ENCODE measurements around the gene LCE5A. TPM values are rescaled to one million over a fixed set of nuclear protein-coding genes. Genes with fewer than 3 reads are reported as not detected.
"Not testable (repeated sequence)": the region's sequence is repeated elsewhere in the genome, so short reads cannot be mapped to it uniquely, and the experiment has no call there.

LCE5A gene
- total and polyA plus RNA-seq, 2 experiments from 2014 or later: not detected

DNA sequence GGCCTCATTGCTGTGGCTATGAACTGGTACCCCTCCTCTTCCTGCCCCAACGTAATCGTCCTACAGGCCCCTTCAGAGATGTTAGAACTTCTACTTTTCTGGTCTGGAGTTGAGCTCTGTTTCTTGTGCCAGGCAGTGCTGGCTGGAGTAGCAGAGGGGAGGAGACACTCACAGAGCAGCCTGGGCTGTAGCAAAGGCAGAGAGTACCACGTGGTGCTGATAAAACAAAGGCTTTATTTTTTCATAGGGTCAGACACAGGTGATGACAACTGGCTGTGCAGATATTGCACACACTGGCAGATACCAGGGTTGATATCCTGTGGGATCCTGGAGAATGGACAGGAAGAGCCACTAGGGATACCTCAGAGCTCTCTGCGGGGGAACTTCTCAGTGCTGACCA, 26.9 kb downstream of the LCE5A start:
- Histone ChIP-seq H3K27ac (no peak overlapping the region), H3K9me3 (ENCODE audit: low read depth) (no peaks in the 10 kb centered on the region), H3K4me2 (no peak overlapping the region), H3K36me3 (replicated peaks; ENCODE audit: insufficient read depth, low read depth) (no peaks in the 10 kb centered on the region), H3K4me1 (ENCODE audit: insufficient read depth) (no peaks in the 10 kb centered on the region), H4K20me1 (ENCODE audit: insufficient read depth, poor library complexity, severe bottlenecking) (no peaks in the 10 kb centered on the region), H3K27me3 (no peaks in the 10 kb centered on the region), H2AFZ (no peak overlapping the region), H3K9me2 (replicated peaks; ENCODE audit: insufficient read depth) (no peaks in the 10 kb centered on the region), H3K4me3 (no peak overlapping the region), H3K79me2 (no peaks in the 10 kb centered on the region)
- WGBS (ENCODE audit: low lambda C conversion rate, missing lambda C conversion rate): 37% methylated on average over 4 of the region's 4 CpGs
- TF ChIP-seq EZH2 (IDR thresholded peaks at IDR 0.05; ENCODE audit: borderline replicate concordance) (no peak), EZH2phosphoT487 (IDR thresholded peaks at IDR 0.05; ENCODE audit: low read depth, severe bottlenecking, unreplicated experiment) (no peak)
- TF ChIP-seq, protein P1, sequence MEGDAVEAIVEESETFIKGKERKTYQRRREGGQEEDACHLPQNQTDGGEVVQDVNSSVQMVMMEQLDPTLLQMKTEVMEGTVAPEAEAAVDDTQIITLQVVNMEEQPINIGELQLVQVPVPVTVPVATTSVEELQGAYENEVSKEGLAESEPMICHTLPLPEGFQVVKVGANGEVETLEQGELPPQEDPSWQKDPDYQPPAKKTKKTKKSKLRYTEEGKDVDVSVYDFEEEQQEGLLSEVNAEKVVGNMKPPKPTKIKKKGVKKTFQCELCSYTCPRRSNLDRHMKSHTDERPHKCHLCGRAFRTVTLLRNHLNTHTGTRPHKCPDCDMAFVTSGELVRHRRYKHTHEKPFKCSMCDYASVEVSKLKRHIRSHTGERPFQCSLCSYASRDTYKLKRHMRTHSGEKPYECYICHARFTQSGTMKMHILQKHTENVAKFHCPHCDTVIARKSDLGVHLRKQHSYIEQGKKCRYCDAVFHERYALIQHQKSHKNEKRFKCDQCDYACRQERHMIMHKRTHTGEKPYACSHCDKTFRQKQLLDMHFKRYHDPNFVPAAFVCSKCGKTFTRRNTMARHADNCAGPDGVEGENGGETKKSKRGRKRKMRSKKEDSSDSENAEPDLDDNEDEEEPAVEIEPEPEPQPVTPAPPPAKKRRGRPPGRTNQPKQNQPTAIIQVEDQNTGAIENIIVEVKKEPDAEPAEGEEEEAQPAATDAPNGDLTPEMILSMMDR (IDR thresholded peaks at IDR 0.05; ENCODE audit: poor library complexity): no peak
- no peak for DNase-seq (ENCODE audit: low spot score)

DNA sequence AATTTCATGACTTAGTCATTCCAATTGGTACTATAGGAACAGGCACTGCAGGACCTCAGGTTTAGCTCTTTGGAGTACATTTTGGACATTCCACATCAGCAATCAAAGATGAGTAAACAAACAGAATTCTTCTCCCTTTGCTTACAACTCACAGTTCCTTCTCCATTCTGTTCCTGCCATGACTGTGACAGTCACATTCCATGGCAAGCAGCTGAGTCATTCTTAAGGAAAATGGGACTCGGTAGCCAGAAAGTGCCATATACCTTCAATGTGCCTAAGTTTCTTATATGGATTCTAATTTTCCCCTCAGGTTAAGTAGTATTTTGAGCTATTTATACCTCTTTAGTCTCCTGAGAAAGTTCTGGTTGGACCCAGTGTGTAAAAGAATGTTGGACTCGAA, 29.3 kb downstream of the LCE5A start:
- no peak for DNase-seq (ENCODE audit: low spot score)
- Histone ChIP-seq H2AFZ (no peak overlapping the region), H3K27me3 (no peaks in the 10 kb centered on the region), H3K4me1 (ENCODE audit: insufficient read depth) (no peaks in the 10 kb centered on the region), H3K4me2 (no peak overlapping the region), H3K4me3 (no peak overlapping the region), H3K27ac (no peak overlapping the region), H3K79me2 (no peaks in the 10 kb centered on the region), H3K9me2 (replicated peaks; ENCODE audit: insufficient read depth) (no peaks in the 10 kb centered on the region), H3K9me3 (ENCODE audit: low read depth) (no peaks in the 10 kb centered on the region), H3K36me3 (replicated peaks; ENCODE audit: insufficient read depth, low read depth) (no peaks in the 10 kb centered on the region), H4K20me1 (ENCODE audit: insufficient read depth, poor library complexity, severe bottlenecking) (no peaks in the 10 kb centered on the region)
- WGBS (ENCODE audit: low lambda C conversion rate, missing lambda C conversion rate): 47% methylated on average over 2 of the region's 2 CpGs
- no peak for TF ChIP-seq EZH2phosphoT487 (IDR thresholded peaks at IDR 0.05; ENCODE audit: low read depth, severe bottlenecking, unreplicated experiment)
- TF ChIP-seq, protein P1 (IDR thresholded peaks at IDR 0.05; ENCODE audit: poor library complexity): no peak
- no peak for TF ChIP-seq EZH2 (IDR thresholded peaks at IDR 0.05; ENCODE audit: borderline replicate concordance)

DNA sequence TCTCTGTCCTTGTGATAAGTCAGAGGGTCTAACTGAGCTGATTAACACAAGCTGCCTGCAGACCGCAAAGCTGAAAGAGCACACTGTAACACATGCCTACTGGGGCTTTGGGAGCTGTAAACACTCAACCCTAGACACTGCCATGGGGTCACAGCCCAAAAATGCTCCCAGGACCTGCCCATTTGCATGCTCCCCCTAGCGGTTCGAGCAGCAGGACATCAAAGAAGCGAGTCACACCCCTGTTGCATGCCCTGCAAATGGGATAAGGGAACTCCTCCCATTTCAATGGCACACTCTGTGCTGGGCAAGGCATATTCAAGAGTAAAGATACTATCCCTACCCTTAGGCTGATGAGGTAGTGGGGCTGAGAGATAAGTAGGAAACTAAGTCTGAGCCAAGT, 33.2 kb downstream of the LCE5A start:
- Histone ChIP-seq H3K27me3 (no peaks in the 10 kb centered on the region), H3K4me3 (no peak overlapping the region), H2AFZ (no peak overlapping the region), H4K20me1 (ENCODE audit: insufficient read depth, poor library complexity, severe bottlenecking) (no peaks in the 10 kb centered on the region), H3K4me2 (no peak overlapping the region), H3K9me3 (ENCODE audit: low read depth) (no peaks in the 10 kb centered on the region), H3K9me2 (replicated peaks; ENCODE audit: insufficient read depth) (no peaks in the 10 kb centered on the region), H3K27ac (no peak overlapping the region), H3K36me3 (replicated peaks; ENCODE audit: insufficient read depth, low read depth) (no peaks in the 10 kb centered on the region), H3K4me1 (ENCODE audit: insufficient read depth) (no peaks in the 10 kb centered on the region), H3K79me2 (no peaks in the 10 kb centered on the region)
- no peak for TF ChIP-seq EZH2 (IDR thresholded peaks at IDR 0.05; ENCODE audit: borderline replicate concordance)
- TF ChIP-seq, protein P1 (IDR thresholded peaks at IDR 0.05; ENCODE audit: poor library complexity): no peak
- TF ChIP-seq EZH2phosphoT487 (IDR thresholded peaks at IDR 0.05; ENCODE audit: low read depth, severe bottlenecking, unreplicated experiment): no peak
- DNase-seq (ENCODE audit: low spot score): no peak
- WGBS (ENCODE audit: low lambda C conversion rate, missing lambda C conversion rate): 67% methylated on average over 4 of the region's 4 CpGs

DNA sequence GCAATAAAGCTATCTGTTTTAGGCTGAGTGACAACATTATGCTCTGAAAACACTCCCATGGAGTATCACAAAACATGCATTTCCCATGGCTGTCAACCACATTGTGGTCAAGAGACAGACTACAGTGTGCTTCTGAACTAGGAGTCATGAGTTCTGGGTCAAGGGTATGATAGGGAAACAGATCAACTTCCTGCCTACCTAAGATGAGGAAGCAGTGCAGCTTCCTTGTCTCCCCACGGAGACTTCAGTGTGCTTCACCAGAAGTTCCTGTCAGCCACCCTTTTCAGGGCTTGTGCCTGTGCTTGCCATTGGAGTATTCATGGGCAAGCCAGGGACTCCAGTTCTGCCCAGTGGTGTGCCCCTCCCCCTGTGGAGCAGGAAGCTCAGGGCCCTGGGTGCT, 36.1 kb downstream of the LCE5A start:
- TF ChIP-seq EZH2 (IDR thresholded peaks at IDR 0.05; ENCODE audit: borderline replicate concordance) (no peak), EZH2phosphoT487 (IDR thresholded peaks at IDR 0.05; ENCODE audit: low read depth, severe bottlenecking, unreplicated experiment) (no peak)
- TF ChIP-seq, protein P1 (IDR thresholded peaks at IDR 0.05; ENCODE audit: poor library complexity): no peak
- 33% methylated on average over 1 of the region's 1 CpG for WGBS (ENCODE audit: low lambda C conversion rate, missing lambda C conversion rate)
- Histone ChIP-seq H3K27me3 (no peaks in the 10 kb centered on the region), H4K20me1 (ENCODE audit: insufficient read depth, poor library complexity, severe bottlenecking) (no peaks in the 10 kb centered on the region), H3K4me2 (no peak overlapping the region), H3K36me3 (replicated peaks; ENCODE audit: insufficient read depth, low read depth) (no peaks in the 10 kb centered on the region), H3K4me1 (ENCODE audit: insufficient read depth) (no peaks in the 10 kb centered on the region), H3K9me2 (replicated peaks; ENCODE audit: insufficient read depth) (no peaks in the 10 kb centered on the region), H3K9me3 (ENCODE audit: low read depth) (no peaks in the 10 kb centered on the region), H3K27ac (no peak overlapping the region), H3K79me2 (no peaks in the 10 kb centered on the region), H2AFZ (no peak overlapping the region), H3K4me3 (no peak overlapping the region)
- no peak for DNase-seq (ENCODE audit: low spot score)

DNA sequence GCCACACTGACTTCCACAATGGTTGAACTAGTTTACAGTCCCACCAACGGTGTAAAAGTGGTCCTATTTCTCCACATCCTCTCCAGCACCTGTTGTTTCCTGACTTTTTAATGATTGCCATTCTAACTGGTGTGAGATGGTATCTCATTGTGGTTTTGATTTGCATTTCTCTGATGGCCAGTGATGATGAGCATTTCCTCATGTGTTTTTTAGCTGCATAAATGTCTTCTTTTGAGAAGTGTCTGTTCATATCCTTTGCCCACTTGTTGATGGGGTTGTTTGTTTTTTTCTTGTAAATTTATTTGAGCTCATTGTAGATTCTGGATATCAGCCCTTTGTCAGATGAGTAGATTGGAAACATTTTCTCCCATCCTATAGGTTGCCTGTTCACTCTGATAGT, 37.8 kb downstream of the LCE5A start:
- not testable (repeated sequence) for DNase-seq (ENCODE audit: low spot score); H4K20me1 ChIP-seq (ENCODE audit: insufficient read depth, poor library complexity, severe bottlenecking); H3K79me2 ChIP-seq; H3K9me3 ChIP-seq (ENCODE audit: low read depth); H3K27ac ChIP-seq; H3K27me3 ChIP-seq; H3K9me2 ChIP-seq (replicated peaks; ENCODE audit: insufficient read depth); H3K4me1 ChIP-seq (ENCODE audit: insufficient read depth); H3K4me3 ChIP-seq; H2AFZ ChIP-seq; H3K36me3 ChIP-seq (replicated peaks; ENCODE audit: insufficient read depth, low read depth); H3K4me2 ChIP-seq
- 40% methylated on average over 1 of the region's 1 CpG for WGBS (ENCODE audit: low lambda C conversion rate, missing lambda C conversion rate)
